Measurements from ENCODE around the gene COL4A6. TPM values are rescaled to one million over a fixed set of nuclear protein-coding genes. Genes with fewer than 3 reads are reported as not detected.
"Not testable (repeated sequence)": the region's sequence is repeated elsewhere in the genome, so short reads cannot be mapped to it uniquely, and the experiment has no call there.

The COL4A6 gene
- total and polyA plus RNA-seq, 5 experiments from 2014 or later = not detected

- no peak overlapping the region for H3K27ac Mint-ChIP-seq
- H3K4me3 Mint-ChIP-seq = no peak overlapping the region
- POLR2A ChIA-PET = no interaction called here
- ATAC-seq (no peak), DNase-seq (no peak)
- peaks cover 0 to 2% (median 0%) of the 10 kb centered on the region in 5 donors for H3K27me3 Mint-ChIP-seq
- no peaks in the 10 kb centered on the region for H3K36me3 Mint-ChIP-seq
- peaks cover 0 to 4% (median 0%) of the 10 kb centered on the region in 9 donors for H3K9me3 Mint-ChIP-seq
- H3K4me1 Mint-ChIP-seq = no peaks in the 10 kb centered on the region
Measured at GRCh38 chrX:108396188-108396891, 41.9 kb downstream of the COL4A6 start.

DNA sequence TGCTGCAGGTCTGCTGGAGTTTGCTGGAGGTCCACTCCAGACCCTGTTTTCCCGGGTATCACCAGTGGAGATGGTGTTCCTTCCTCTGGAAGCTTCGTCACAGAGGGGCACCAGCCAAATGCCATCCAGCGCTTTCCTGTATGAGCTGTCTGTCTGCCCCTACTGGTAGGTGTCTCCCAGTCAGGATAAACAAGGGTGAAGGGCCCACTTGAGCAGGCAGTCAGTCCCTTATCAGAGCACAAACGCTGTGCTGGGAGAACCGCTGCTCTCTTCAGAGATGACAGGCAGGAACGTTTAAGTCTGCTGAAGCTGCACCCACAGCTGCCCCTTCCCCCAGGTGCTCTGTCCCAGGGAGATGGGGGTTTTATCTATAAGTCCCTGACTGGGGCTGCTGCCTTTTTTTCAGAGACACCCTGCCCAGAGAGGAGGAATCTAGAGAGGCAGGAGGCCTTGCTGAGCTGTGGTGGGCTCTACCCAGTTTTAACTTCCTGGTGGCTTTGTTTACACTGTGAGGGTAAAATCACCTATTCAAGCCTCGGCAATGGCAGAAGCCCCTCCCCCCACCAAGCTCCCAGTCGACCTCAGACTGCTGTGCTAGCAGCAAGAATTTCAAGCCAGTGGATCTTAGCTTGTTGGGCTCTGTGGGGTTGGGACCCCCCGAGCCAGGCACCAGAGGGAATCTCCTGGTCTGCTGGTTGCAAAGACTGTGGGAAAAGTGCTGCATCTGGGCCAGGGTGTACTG is 47.1 kb downstream of the COL4A6 start:
- H3K4me1 Mint-ChIP-seq, POLR2A ChIA-PET, H3K27ac Mint-ChIP-seq, H3K36me3 Mint-ChIP-seq, H3K27me3 Mint-ChIP-seq, ATAC-seq, DNase-seq, H3K4me3 Mint-ChIP-seq: not testable (repeated sequence)
- H3K9me3 Mint-ChIP-seq = peaks cover 0 to 26% (median 8%) of the 10 kb centered on the region in 9 donors

GRCh38 chrX:108384783-108385182 is 53.4 kb downstream of the COL4A6 start:
- POLR2A ChIA-PET = no interaction called here
- Mint-ChIP-seq H3K27ac (no peak overlapping the region), H3K4me1 (no peaks in the 10 kb centered on the region), H3K36me3 (peaks cover 0 to 4% (median 2%) of the 10 kb centered on the region in 3 donors), H3K27me3 (peaks cover 0 to 8% (median 0%) of the 10 kb centered on the region in 5 donors), H3K9me3 (peaks cover 0 to 17% (median 4%) of the 10 kb centered on the region in 9 donors), H3K4me3 (no peak overlapping the region)
- DNase-seq (no peak), ATAC-seq (no peak)

DNA sequence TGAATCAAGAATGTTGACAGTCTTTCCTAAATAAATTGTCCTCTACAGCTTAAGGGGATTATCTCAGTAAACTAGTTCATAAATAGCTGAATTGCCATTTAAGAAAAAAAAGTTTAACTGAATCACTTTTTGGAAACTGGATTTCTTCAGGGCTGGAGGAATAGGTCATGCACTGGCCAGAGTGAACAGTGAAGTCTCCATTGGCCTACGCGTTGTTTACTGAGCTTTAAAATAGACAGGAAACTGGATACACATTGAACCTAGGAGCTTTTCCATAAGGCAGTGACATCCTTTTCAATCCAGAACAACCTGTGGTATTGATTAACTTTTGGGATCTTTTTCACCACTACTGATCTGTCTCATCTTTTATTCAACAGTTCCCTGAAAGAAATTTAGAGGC is 58.0 kb downstream of the COL4A6 start:
- ATAC-seq (no peak), DNase-seq (no peak)
- POLR2A ChIA-PET = no interaction called here
- no peaks in the 10 kb centered on the region for H3K36me3 Mint-ChIP-seq
- peaks cover 0 to 1% (median 0%) of the 10 kb centered on the region in 9 donors for H3K9me3 Mint-ChIP-seq
- no peak overlapping the region for H3K4me3 Mint-ChIP-seq
- H3K4me1 Mint-ChIP-seq = no peaks in the 10 kb centered on the region
- H3K27ac Mint-ChIP-seq = no peak overlapping the region
- peaks cover 0 to 5% (median 0%) of the 10 kb centered on the region in 5 donors for H3K27me3 Mint-ChIP-seq

DNA sequence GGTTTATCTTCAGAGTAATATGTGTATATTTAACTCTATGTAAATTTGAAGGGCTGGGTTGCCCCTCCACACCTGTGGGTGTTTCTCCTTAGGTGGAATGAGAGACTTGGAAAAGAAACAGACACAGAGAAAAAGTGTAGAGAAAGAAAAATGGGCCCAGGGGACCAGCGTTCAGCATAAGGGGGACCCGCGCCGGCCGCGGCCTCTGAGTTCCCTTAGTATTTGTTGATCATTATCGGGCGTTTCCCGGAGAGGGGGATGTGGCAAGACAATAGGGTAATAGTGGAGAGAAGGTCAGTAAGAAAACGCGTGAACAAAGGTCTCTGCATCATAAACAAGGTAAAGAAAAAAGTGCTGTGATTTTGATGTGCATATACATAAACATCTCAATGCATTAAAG is 61.4 kb downstream of the COL4A6 start:
- H3K27me3 Mint-ChIP-seq, H3K9me3 Mint-ChIP-seq, H3K4me1 Mint-ChIP-seq, H3K36me3 Mint-ChIP-seq, ATAC-seq, H3K27ac Mint-ChIP-seq, POLR2A ChIA-PET, DNase-seq, H3K4me3 Mint-ChIP-seq: not testable (repeated sequence)

DNA sequence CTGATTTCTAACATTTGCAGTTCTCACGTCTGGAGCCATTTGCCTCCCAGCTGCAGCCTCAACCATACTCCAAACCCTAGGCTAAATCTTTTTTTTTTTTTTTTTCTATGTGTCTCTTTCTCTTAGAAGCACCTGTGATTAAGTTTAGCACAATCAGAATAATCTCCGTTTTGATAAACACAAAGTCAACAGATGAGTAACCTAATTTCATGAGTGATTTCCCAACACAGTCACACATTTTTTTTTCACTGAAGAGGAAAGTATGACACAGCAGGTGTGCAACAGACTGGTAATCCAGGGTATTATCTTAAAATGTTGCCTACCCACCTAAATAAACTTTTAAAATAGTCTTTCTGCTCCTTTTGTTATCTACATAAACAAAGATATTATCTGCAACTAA is 62.6 kb downstream of the COL4A6 start:
- H3K9me3 Mint-ChIP-seq, H3K27ac Mint-ChIP-seq, ATAC-seq, H3K27me3 Mint-ChIP-seq, POLR2A ChIA-PET, H3K4me3 Mint-ChIP-seq, DNase-seq, H3K4me1 Mint-ChIP-seq, H3K36me3 Mint-ChIP-seq: not testable (repeated sequence)

DNA sequence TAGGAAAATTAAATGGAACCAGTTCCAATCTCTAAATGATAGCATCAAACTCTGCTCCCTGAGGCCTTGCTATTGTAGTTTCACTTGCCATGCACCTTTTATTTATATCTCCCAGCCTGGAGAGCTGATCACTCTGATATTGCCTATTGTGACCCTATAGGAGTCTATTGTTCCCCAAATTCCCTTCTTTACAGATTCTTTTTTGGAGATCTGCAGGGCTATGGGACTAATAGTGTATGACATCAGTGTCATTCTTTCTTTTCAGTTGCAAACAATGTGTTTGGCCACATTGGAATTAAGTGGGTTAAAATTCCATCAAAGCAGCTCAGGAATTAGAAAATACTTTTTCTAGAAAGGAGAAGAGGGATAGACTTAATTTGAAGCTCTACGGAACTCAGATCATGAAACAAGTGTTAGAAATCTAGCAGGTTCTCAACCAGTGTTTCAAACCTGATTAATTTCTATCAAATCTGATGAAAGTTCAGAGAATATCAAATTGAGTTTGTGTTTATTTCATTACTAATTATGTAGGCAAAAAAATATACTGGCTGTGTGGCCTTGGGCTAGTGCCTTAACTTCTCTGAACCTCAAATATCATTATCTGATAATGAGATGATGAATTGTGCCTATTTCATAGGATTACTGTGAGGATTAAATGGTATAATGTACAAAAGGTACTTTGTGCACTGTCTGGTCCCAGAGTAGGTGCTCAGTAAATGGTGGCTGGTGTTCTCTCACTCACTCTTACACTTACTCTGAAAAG is 71.4 kb downstream of the COL4A6 start:
- H3K27me3 Mint-ChIP-seq = peaks cover 0 to 8% (median 0%) of the 10 kb centered on the region in 5 donors
- DNase-seq (no peak), ATAC-seq (no peak)
- H3K27ac Mint-ChIP-seq = no peak overlapping the region
- no peaks in the 10 kb centered on the region for H3K4me1 Mint-ChIP-seq
- H3K36me3 Mint-ChIP-seq = no peaks in the 10 kb centered on the region
- no peak overlapping the region for H3K4me3 Mint-ChIP-seq
- H3K9me3 Mint-ChIP-seq = no peaks in the 10 kb centered on the region
- POLR2A ChIA-PET = no interaction called here

- peaks cover 0 to 14% (median 1%) of the 10 kb centered on the region in 5 donors for H3K27me3 Mint-ChIP-seq
- no peak overlapping the region for H3K27ac Mint-ChIP-seq
- peaks cover 0 to 2% (median 0%) of the 10 kb centered on the region in 9 donors for H3K9me3 Mint-ChIP-seq
- no peaks in the 10 kb centered on the region for H3K36me3 Mint-ChIP-seq
- POLR2A ChIA-PET = no interaction called here
- H3K4me1 Mint-ChIP-seq = no peaks in the 10 kb centered on the region
- DNase-seq (no peak), ATAC-seq (no peak)
- H3K4me3 Mint-ChIP-seq = no peak overlapping the region
Measured at GRCh38 chrX:108362026-108362425, 76.2 kb downstream of the COL4A6 start.

- Mint-ChIP-seq H3K27me3 (peaks cover 0 to 14% (median 1%) of the 10 kb centered on the region in 5 donors), H3K4me3 (no peak overlapping the region), H3K36me3 (no peaks in the 10 kb centered on the region), H3K9me3 (peaks cover 0 to 2% (median 0%) of the 10 kb centered on the region in 9 donors), H3K4me1 (no peaks in the 10 kb centered on the region), H3K27ac (no peak overlapping the region)
- ATAC-seq = no peak
- no peak for DNase-seq
- POLR2A ChIA-PET = no interaction called here
Measured at GRCh38 chrX:108361316-108361715, 76.9 kb downstream of the COL4A6 start.

DNA sequence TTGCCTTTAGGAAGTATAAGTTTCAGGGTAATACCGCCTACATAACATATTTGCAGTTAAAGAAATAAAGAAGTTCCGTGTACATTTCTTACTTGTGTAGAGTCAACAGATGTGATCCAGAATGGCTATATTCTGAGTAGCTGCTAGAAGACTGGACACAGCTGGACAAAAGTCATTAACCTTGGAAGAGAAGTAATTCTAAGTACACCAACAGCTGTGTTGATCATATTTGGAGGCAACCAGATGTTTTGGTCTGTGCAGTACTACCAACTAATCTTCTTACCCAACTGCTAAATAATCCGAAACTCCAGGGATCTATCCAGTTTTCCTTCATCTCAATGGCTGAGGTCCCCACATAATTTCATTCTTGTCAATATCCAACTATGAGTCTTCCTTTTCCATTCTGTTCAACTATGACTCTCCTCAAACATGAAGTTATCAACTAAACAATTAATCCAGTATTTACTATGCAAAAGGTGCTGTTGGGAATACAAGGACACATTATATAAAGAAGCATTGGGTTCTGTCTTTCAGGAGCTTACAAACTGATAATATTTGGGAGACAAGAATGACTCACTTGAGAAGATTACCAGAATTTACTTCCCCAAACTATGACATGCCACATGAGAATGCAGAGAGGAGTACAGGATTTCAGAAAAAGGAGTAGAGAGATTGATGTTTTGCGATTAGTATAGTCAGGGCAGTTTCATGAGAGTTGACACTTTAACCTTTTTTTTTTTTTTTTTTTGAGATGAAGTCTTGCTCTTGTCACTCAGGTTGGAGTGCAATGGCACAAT is 78.2 kb downstream of the COL4A6 start:
- Mint-ChIP-seq H3K27me3 (peaks cover 0 to 10% (median 1%) of the 10 kb centered on the region in 5 donors), H3K36me3 (no peaks in the 10 kb centered on the region), H3K4me3 (no peak overlapping the region), H3K9me3 (peaks cover 0 to 2% (median 0%) of the 10 kb centered on the region in 9 donors), H3K27ac (no peak overlapping the region), H3K4me1 (no peaks in the 10 kb centered on the region)
- ATAC-seq (no peak), DNase-seq (no peak)
- POLR2A ChIA-PET = no interaction called here

- Mint-ChIP-seq H3K9me3 (peaks cover 0 to 3% (median 0%) of the 10 kb centered on the region in 9 donors), H3K27ac (no peak overlapping the region), H3K4me1 (no peaks in the 10 kb centered on the region), H3K4me3 (no peak overlapping the region), H3K27me3 (peaks cover 0 to 6% (median 1%) of the 10 kb centered on the region in 5 donors), H3K36me3 (no peaks in the 10 kb centered on the region)
- DNase-seq = no peak
- no peak for ATAC-seq
- POLR2A ChIA-PET = no interaction called here
Measured at GRCh38 chrX:108353452-108353851, 84.8 kb downstream of the COL4A6 start.

GRCh38 chrX:108349210-108349609 is 89.0 kb downstream of the COL4A6 start:
- H3K27ac Mint-ChIP-seq = no peak overlapping the region
- peaks cover 0 to 3% (median 0%) of the 10 kb centered on the region in 9 donors for H3K9me3 Mint-ChIP-seq
- no peak overlapping the region for H3K4me3 Mint-ChIP-seq
- no peaks in the 10 kb centered on the region for H3K36me3 Mint-ChIP-seq
- peaks cover 0 to 3% (median 0%) of the 10 kb centered on the region in 5 donors for H3K27me3 Mint-ChIP-seq
- POLR2A ChIA-PET = no interaction called here
- DNase-seq = no peak
- no peaks in the 10 kb centered on the region for H3K4me1 Mint-ChIP-seq
- no peak for ATAC-seq

All from naive thymus-derived CD8-positive, alpha-beta T cell (primary cell).